ENCODE data around the gene GHR. TPM values are rescaled to one million over a fixed set of nuclear protein-coding genes. Genes with fewer than 3 reads are reported as not detected.

Gene GHR
- total and polyA plus RNA-seq, 10 of the 15 experiments (the other 5 are each of a cell fraction or from before 2014, with no cell fraction given) = 0.23 to 10.2 (median 0.48) TPM

GRCh38 chr5:42640835-42641234 lies 217.6 kb downstream of the GHR start (continued):
- TF ChIP-seq PRDM15 (CRISPR knock-in tag; IDR thresholded peaks at IDR 0.05) = no peak
- no peak for TF ChIP-seq WRNIP1 (IDR thresholded peaks at IDR 0.05; ENCODE audit: borderline replicate concordance, low read depth, low read length)

GRCh38 chr5:42641336-42642005 lies 218.2 kb downstream of the GHR start:
- H3K4me2 ChIP-seq (ENCODE audit: control insufficient read depth, insufficient read depth) = no peak overlapping the region
- ATAC-seq = no peak
- TF ChIP-seq CBX5 (IDR thresholded peaks at IDR 0.05; ENCODE audit: low read depth) (no peak), NFYA (IDR thresholded peaks at IDR 0.05; ENCODE audit: borderline replicate concordance, low read depth, low read length) (no peak), RBBP5 (conservative IDR thresholded peaks at IDR 0.05) (no peak), TBL1XR1 (IDR thresholded peaks at IDR 0.05; ENCODE audit: low read depth, low read length) (no peak), CREB1 (IDR thresholded peaks at IDR 0.05; ENCODE audit: low read depth) (no peak)
- no peak overlapping the region for H3K27ac ChIP-seq (ENCODE audit: control insufficient read depth, insufficient read depth)
- no peaks in the 10 kb centered on the region for H3K36me3 ChIP-seq (ENCODE audit: control insufficient read depth in 2 of 2, insufficient read depth in 2 of 2, low read length in 1 of 2)
- H3K27me3 ChIP-seq (replicated peaks in 1 of 2; ENCODE audit: control insufficient read depth in 2 of 2, insufficient read depth in 2 of 2, low read length in 1 of 2) = no peaks in the 10 kb centered on the region
- no peaks in the 10 kb centered on the region for H3K79me2 ChIP-seq (ENCODE audit: control insufficient read depth, insufficient read depth, low read length)
- FAIRE-seq = no peak
- SMC1A ChIA-PET (ENCODE audit: uncharacterized antibody, unreplicated experiment) = interaction anchor here (1.0 kb wide), 1 partner anchor 20 kb away, joined by 3 read pairs; no protein-coding TSS in a partner anchor
- H2AFZ ChIP-seq (ENCODE audit: control insufficient read depth, low read depth, low read length) = no peak overlapping the region
- no peaks in the 10 kb centered on the region for H3K4me1 ChIP-seq (ENCODE audit: control insufficient read depth, insufficient read depth, low read length)
- BruUV-seq (replicated peaks) = no TSS peak
- CTCF ChIA-PET = interaction anchor here (0.7 kb wide), 1 partner anchor 188 kb away, joined by 3 read pairs; no protein-coding TSS in a partner anchor
- POLR2A ChIA-PET = no interaction called here
- no peaks in the 10 kb centered on the region for H3K9me3 ChIP-seq (replicated peaks; ENCODE audit: control insufficient read depth, insufficient read depth, low read length)
- in situ Hi-C loops (cut with MboI) (no loop called here), intact Hi-C loops (cut with micrococcal nuclease; ENCODE audit: unreplicated experiment) (no loop called here)
- WGBS (ENCODE audit: insufficient coverage, insufficient replicate concordance, low lambda C conversion rate, missing lambda C conversion rate) = 48% methylated on average over 4 of the region's 4 CpGs
- no peaks in the 10 kb centered on the region for H4K20me1 ChIP-seq (ENCODE audit: control insufficient read depth, insufficient read depth)
- no peak for DNase-seq (ENCODE audit: low read depth, low spot score)
- no peak overlapping the region for H3K9ac ChIP-seq (ENCODE audit: control insufficient read depth, insufficient read depth, low read length)
- RAD21 ChIA-PET (ENCODE audit: unreplicated experiment) = interaction anchor here (0.7 kb wide), 1 partner anchor 21 kb away, joined by 3 read pairs; no protein-coding TSS in a partner anchor
- no peak overlapping the region for H3K4me3 ChIP-seq

Measured in GM12878 (cell line).